Measurements from ENCODE around the gene SLC25A45. TPM values are rescaled to one million over a fixed set of nuclear protein-coding genes. Genes with fewer than 3 reads are reported as not detected.

Gene SLC25A45
- total RNA-seq, 1 donor from 2014 or later = 15.5 TPM

GRCh38 chr11:65379698-65380459, 2.6 kb downstream of the SLC25A45 start:
- no peaks in the 10 kb centered on the region for H3K27me3 Mint-ChIP-seq
- intact Hi-C loops (cut with micrococcal nuclease) = no loop called here
- peaks cover 2% of the 10 kb centered on the region for H3K36me3 Mint-ChIP-seq (ENCODE audit: low read depth)
- DNase-seq = no peak
- no peaks in the 10 kb centered on the region for H3K9me3 Mint-ChIP-seq
- peaks cover 29% of the 10 kb centered on the region for H3K4me1 Mint-ChIP-seq
- H3K27ac Mint-ChIP-seq = peak overlapping the region; percentile 56
- peak overlapping the region; percentile 30 for H3K4me3 Mint-ChIP-seq

GRCh38 chr11:65378928-65379638, 3.4 kb downstream of the SLC25A45 start:
- H3K9me3 Mint-ChIP-seq = no peaks in the 10 kb centered on the region
- DNase-seq = no peak
- intact Hi-C loops (cut with micrococcal nuclease) = no loop called here
- peaks cover 21% of the 10 kb centered on the region for H3K4me1 Mint-ChIP-seq
- H3K27ac Mint-ChIP-seq = no peak overlapping the region
- no peak overlapping the region for H3K4me3 Mint-ChIP-seq
- H3K36me3 Mint-ChIP-seq (ENCODE audit: low read depth) = peaks cover 2% of the 10 kb centered on the region
- no peaks in the 10 kb centered on the region for H3K27me3 Mint-ChIP-seq

- H3K36me3 Mint-ChIP-seq (ENCODE audit: low read depth) = peaks cover 2% of the 10 kb centered on the region
- H3K27ac Mint-ChIP-seq = no peak overlapping the region
- H3K4me1 Mint-ChIP-seq = peaks cover 16% of the 10 kb centered on the region
- DNase-seq = no peak
- no peaks in the 10 kb centered on the region for H3K27me3 Mint-ChIP-seq
- intact Hi-C loops (cut with micrococcal nuclease) = no loop called here
- no peak overlapping the region for H3K4me3 Mint-ChIP-seq
- H3K9me3 Mint-ChIP-seq = no peaks in the 10 kb centered on the region
Observed at GRCh38 chr11:65378208-65378927, 4.1 kb downstream of the SLC25A45 start.

GRCh38 chr11:65377777-65378176, 4.7 kb downstream of the SLC25A45 start:
- H3K4me1 Mint-ChIP-seq = peaks cover 11% of the 10 kb centered on the region
- H3K4me3 Mint-ChIP-seq = no peak overlapping the region
- intact Hi-C loops (cut with micrococcal nuclease) = no loop called here
- no peaks in the 10 kb centered on the region for H3K27me3 Mint-ChIP-seq
- H3K36me3 Mint-ChIP-seq (ENCODE audit: low read depth) = peaks cover 2% of the 10 kb centered on the region
- no peak for DNase-seq
- H3K27ac Mint-ChIP-seq = peak overlapping the region; percentile 28
- H3K9me3 Mint-ChIP-seq = no peaks in the 10 kb centered on the region

- Mint-ChIP-seq H3K36me3 (ENCODE audit: low read depth) (peaks cover 2% of the 10 kb centered on the region), H3K27me3 (no peaks in the 10 kb centered on the region), H3K4me1 (peaks cover 7% of the 10 kb centered on the region), H3K27ac (no peak overlapping the region), H3K9me3 (no peaks in the 10 kb centered on the region), H3K4me3 (no peak overlapping the region)
- no peak for DNase-seq
- intact Hi-C loops (cut with micrococcal nuclease) = no loop called here
Observed at GRCh38 chr11:65377036-65377435, 5.4 kb downstream of the SLC25A45 start.

- Mint-ChIP-seq H3K36me3 (ENCODE audit: low read depth) (peaks cover 2% of the 10 kb centered on the region), H3K4me3 (no peak overlapping the region), H3K4me1 (no peaks in the 10 kb centered on the region), H3K27me3 (no peaks in the 10 kb centered on the region), H3K9me3 (no peaks in the 10 kb centered on the region), H3K27ac (no peak overlapping the region)
- no peak for DNase-seq
- intact Hi-C loops (cut with micrococcal nuclease) = no loop called here
Observed at GRCh38 chr11:65376138-65376713, 6.2 kb downstream of the SLC25A45 start.

GRCh38 chr11:65375012-65375411, 7.4 kb downstream of the SLC25A45 start:
- no peaks in the 10 kb centered on the region for H3K9me3 Mint-ChIP-seq
- H3K27ac Mint-ChIP-seq = no peak overlapping the region
- intact Hi-C loops (cut with micrococcal nuclease) = no loop called here
- H3K27me3 Mint-ChIP-seq = no peaks in the 10 kb centered on the region
- no peak for DNase-seq
- no peak overlapping the region for H3K4me3 Mint-ChIP-seq
- peaks cover 2% of the 10 kb centered on the region for H3K4me1 Mint-ChIP-seq
- H3K36me3 Mint-ChIP-seq (ENCODE audit: low read depth) = peaks cover 2% of the 10 kb centered on the region

- H3K4me1 Mint-ChIP-seq = peaks cover 2% of the 10 kb centered on the region
- no peak overlapping the region for H3K4me3 Mint-ChIP-seq
- H3K9me3 Mint-ChIP-seq = no peaks in the 10 kb centered on the region
- peaks cover 2% of the 10 kb centered on the region for H3K36me3 Mint-ChIP-seq (ENCODE audit: low read depth)
- no peak overlapping the region for H3K27ac Mint-ChIP-seq
- no peak for DNase-seq
- peaks cover 1% of the 10 kb centered on the region for H3K27me3 Mint-ChIP-seq
- intact Hi-C loops (cut with micrococcal nuclease) = no loop called here
Observed at GRCh38 chr11:65373839-65374580, 8.4 kb downstream of the SLC25A45 start.

- DNase-seq = no peak
- H3K4me3 Mint-ChIP-seq = no peak overlapping the region
- intact Hi-C loops (cut with micrococcal nuclease) = no loop called here
- peaks cover 4% of the 10 kb centered on the region for H3K4me1 Mint-ChIP-seq
- H3K36me3 Mint-ChIP-seq (ENCODE audit: low read depth) = peaks cover 2% of the 10 kb centered on the region
- no peaks in the 10 kb centered on the region for H3K9me3 Mint-ChIP-seq
- H3K27ac Mint-ChIP-seq = no peak overlapping the region
- H3K27me3 Mint-ChIP-seq = peaks cover 3% of the 10 kb centered on the region
Observed at GRCh38 chr11:65370659-65371049, 11.8 kb downstream of the SLC25A45 start.

- DNase-seq = peak; percentile 80
- Mint-ChIP-seq H3K27ac (no peak overlapping the region), H3K9me3 (no peaks in the 10 kb centered on the region), H3K4me3 (no peak overlapping the region), H3K4me1 (peaks cover 6% of the 10 kb centered on the region), H3K36me3 (ENCODE audit: low read depth) (no peaks in the 10 kb centered on the region), H3K27me3 (peaks cover 3% of the 10 kb centered on the region)
- intact Hi-C loops (cut with micrococcal nuclease) = loop anchor here (1.0 kb wide), 4 partner anchors 16 to 144 kb away; partner anchors contain the start of gene SLC25A45
Observed at GRCh38 chr11:65366340-65366773, 16.1 kb downstream of the SLC25A45 start.

GRCh38 chr11:65363770-65364169, 18.7 kb downstream of the SLC25A45 start:
- Mint-ChIP-seq H3K4me1 (peaks cover 4% of the 10 kb centered on the region), H3K9me3 (no peaks in the 10 kb centered on the region), H3K27ac (no peak overlapping the region), H3K27me3 (peaks cover 3% of the 10 kb centered on the region), H3K36me3 (ENCODE audit: low read depth) (no peaks in the 10 kb centered on the region), H3K4me3 (no peak overlapping the region)
- DNase-seq = no peak
- intact Hi-C loops (cut with micrococcal nuclease) = no loop called here

GRCh38 chr11:65362966-65363365, 19.5 kb downstream of the SLC25A45 start:
- Mint-ChIP-seq H3K9me3 (no peaks in the 10 kb centered on the region), H3K27ac (no peak overlapping the region), H3K4me3 (no peak overlapping the region), H3K27me3 (peaks cover 3% of the 10 kb centered on the region), H3K4me1 (peaks cover 4% of the 10 kb centered on the region), H3K36me3 (ENCODE audit: low read depth) (no peaks in the 10 kb centered on the region)
- intact Hi-C loops (cut with micrococcal nuclease) = no loop called here
- DNase-seq = no peak

- Mint-ChIP-seq H3K9me3 (no peaks in the 10 kb centered on the region), H3K36me3 (ENCODE audit: low read depth) (no peaks in the 10 kb centered on the region), H3K27me3 (peaks cover 7% of the 10 kb centered on the region), H3K4me1 (peaks cover 4% of the 10 kb centered on the region), H3K4me3 (no peak overlapping the region), H3K27ac (no peak overlapping the region)
- DNase-seq = no peak
- intact Hi-C loops (cut with micrococcal nuclease) = no loop called here
Observed at GRCh38 chr11:65362320-65362931, 20.0 kb downstream of the SLC25A45 start.

All from activated CD4-positive, alpha-beta T cell treated with anti-CD3 and anti-CD28 coated beads, Interleukin-2, amount 10 ng/mL, durations not matched to agents 24 days and 14 days (primary cell).